Measurements from ENCODE around the gene CEP112.

- no peak for TF ChIP-seq POLR2A (IDR thresholded peaks at IDR 0.05; ENCODE audit: low read depth, low read length)
- no peak for TF ChIP-seq TAF1 (IDR thresholded peaks at IDR 0.05; ENCODE audit: low read depth, low read length)
- no peak for TF ChIP-seq POLR2AphosphoS5 (IDR thresholded peaks at IDR 0.05; ENCODE audit: low read depth, low read length)
Measured at GRCh38 chr17:65801513-65801912, 390.4 kb downstream of the CEP112 start.

All from GM12891 (cell line).